GM19023 (cell line): Measurements from ENCODE around the gene HCRT.
"Not testable (repeated sequence)": the region's sequence is repeated elsewhere in the genome, so short reads cannot be mapped to it uniquely, and the experiment has no call there.

Experiments
- ATAC-seq: cut with Tn5 transposase; IDR thresholded peaks from one replicate; pipeline ENCODE4 v1.9.1; 2021; ENCODE audit warnings: mild to moderate bottlenecking, moderate library complexity; ENCODE audit not compliant: unreplicated experiment

HCRT gene, protein sequence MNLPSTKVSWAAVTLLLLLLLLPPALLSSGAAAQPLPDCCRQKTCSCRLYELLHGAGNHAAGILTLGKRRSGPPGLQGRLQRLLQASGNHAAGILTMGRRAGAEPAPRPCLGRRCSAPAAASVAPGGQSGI

DNA sequence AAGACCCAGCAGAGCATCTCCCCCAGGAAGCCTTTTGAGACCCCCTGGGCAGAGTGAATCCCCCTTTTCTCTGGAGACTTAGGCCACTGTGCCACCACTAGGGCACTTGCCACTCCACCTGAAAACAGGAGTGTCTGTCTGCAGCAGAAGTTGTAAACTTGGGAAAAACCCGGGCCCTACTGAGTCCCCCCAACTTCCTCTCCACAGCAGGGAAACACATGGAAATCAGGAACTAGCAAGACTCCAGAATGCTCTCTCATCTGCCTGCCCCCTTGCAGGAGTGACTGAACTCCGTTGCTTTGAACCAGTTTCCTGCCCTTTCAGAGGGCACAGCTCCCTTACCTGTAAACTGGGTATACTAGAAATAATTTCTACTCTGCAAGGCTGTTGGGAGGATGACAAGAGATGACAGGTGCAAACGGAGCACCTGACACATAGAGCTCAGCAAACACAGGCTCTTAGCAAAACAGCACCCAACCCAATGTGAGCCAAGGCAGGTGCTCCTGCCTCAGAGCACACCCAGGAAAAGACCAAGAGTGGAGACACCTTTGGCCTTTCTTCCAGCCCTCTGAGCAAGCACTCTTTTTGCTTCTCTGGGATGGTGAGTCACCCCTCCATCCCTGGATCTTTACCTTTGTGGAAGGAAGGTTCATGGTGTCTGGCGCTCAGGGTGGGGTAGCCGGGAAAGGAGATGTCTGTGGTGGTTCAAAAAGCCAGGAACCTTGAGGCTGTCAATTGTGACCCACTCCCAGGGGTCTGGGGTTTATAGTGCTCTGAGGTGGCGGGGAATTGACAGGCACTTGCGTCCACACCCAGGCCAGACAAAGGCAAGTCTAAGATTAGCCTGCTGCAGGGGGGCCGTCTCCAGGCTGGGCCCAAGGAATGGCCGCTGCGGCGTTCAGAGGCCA is at the start of gene HCRT:
HCRT (minus strand) TSS at position 740 of the 908 bp plus-strand sequence; CDS start at position 653, 87 bp downstream.
- no peak for ATAC-seq

DNA sequence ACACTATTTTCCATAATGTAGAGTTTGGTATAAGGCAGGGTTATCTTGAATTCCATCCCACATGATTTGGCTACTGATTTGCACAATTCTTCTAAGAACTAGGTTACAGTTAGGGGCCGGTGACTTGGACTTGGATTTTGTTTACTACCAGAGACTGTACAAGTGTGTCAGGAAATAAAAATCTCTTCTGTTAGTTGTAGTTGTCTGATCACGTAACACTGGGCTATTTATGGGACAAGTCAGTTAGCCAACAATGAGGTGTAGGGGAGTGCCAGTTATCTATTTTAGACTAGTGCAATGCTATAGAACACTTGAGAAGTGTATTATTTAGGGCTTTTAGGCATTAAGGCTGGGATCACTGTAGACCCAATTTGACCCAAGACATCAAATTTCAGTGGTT is 48.7 kb upstream of the HCRT start:
- ATAC-seq: no peak

DNA sequence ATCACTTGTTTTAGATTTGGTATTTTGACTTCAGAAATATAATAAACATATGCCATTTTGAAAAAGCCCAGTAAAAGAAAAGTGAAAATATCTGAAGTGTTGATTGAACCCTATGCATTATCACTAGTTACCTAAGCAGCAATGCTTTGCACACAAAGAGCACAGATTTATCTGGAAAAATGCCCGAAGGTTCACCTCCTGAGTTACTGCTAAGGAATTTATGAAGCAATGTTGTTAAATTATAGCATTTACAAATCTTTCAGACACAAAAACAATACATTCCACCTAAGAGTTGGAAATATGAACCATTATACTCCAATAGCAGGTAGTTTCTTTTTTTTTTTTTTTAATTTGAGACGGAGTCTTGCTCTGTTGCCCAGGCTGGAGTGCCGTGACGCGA is 47.9 kb upstream of the HCRT start:
- ATAC-seq: no peak

DNA sequence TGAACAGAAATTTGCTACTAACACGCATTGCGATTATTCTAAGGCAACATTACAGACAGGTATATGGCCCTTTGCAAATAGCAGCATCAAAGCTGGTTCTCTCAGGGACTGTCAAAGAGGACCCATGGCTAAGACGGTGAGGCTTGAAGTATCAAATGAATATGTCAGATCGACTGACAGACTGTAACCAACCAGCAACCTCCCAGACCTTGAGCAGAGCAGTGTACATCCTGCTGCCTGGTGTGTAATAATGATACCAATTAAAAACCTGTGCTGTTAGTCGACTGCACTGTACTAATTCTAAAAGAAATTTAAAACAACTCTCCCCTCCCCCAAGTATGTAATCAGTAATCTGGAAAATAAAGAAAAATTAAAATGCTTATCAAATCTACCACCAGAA is 45.0 kb upstream of the HCRT start:
- ATAC-seq: no peak

DNA sequence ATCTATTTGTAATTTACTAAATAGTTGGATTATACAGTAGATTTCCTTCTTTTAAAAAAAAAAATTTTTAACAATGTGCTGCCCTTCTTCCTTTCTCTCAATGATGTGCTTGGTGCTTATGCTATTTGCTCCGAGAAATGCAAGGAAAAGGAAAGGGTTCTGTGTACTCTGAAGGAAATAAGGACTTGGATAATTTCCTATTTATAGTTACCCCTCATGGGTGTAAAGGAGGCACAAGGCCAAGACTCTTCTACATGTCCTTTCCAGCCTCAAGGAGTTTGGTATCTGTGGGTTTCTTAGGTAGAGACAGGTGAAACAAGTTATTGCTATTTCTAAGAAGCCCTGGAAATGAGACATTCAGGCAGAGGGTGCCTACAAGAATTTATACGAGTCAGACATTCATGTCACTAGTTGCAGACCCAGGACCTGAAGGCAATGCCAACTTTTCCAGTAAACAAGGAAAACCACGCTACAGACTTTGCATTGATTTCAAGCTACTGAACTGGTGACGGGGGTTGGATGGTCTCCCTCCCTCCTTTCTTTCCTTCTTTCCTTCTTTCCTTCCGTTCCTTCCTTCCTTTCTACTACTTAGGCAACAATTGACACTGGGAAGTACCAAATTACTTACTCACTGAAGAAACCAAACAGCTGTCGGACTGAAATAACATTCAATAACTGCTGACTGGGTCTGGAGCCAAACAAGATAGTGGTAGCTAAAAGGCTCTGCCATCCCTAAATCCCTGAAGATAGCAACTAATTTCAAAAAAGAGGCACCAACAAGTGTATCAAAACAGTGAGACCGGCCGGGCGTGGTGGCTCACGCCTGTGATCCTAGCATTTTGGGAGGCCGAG is 42.8 kb upstream of the HCRT start:
- ATAC-seq: no peak

DNA sequence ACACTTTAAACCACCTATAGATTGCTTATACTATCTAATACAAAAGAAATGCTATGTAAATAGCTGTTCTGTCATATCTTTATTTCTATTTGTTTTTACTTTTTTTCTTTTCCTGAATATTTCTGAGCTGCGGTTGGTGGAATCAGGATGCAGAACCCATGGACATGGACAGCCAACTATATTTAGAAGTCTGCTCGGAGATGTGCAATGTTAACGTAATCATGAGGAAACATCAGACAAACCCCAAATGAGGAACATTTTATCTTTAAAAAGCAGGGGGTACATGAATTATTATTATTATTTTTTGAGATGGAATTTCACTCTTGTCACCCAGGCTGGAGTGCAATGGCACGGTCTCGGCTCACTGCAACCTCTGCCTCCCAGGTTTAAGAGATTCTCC is 40.4 kb upstream of the HCRT start:
- ATAC-seq: no peak

DNA sequence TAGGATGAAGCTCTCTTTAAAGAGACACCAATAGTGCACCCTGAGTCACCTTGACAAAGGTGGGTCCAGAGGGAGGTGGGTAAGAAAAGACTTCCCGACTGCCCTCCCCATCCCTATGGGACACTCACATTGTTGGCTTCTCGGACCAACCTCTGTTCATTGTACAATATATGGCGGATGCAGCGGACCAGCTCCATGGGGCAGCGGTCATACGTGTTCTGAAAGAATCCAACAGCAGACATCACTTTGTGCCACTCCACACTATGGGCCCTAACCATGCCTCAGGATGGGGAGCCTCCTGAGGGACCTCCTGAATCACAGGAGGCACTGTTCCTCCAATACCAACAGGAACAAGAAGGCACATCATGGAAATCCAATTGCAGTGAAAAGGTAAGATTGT is 39.4 kb upstream of the HCRT start:
- ATAC-seq: no peak

DNA sequence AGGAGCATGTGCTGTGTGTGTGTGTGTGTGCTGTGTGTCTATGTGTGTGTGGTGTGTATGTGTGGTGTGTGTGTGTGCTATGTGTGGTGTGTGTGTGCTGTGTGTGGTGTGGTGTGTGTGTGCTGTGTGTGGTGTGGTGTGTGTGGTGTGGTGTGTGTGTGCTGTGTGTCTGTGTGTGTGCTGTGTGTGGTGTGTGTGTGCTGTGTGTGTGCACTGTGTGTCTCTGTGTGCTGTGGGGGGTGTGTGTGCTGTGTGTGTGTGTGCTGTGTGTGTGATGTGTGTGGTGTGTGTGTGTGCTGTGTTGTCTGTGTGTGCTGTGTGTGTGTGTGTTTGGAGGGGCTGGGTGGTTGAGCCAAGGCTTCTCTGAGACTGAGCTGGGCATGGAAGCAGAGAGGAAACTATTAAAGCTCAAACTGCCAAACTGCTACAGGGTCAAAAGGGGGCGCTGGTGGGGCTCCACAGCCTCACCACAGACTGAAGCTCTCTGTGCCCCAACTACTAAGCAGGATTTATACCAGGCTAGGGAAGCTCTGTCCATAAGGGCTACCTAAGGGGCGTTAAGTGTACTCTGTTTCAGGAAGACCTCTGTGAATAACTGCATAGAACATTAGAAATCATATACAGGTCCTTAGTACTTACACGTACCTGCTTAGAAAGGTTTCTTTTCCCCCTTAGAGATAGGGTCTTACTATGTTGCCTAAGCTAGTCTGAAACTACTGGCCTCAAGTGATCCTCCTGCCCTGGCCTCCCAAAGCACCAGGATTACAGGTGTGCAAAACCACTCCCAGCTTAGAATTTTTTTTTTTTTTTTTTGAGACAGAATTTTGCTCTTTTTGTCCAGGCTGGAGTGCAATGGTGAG is 36.9 kb upstream of the HCRT start:
- no peak for ATAC-seq

DNA sequence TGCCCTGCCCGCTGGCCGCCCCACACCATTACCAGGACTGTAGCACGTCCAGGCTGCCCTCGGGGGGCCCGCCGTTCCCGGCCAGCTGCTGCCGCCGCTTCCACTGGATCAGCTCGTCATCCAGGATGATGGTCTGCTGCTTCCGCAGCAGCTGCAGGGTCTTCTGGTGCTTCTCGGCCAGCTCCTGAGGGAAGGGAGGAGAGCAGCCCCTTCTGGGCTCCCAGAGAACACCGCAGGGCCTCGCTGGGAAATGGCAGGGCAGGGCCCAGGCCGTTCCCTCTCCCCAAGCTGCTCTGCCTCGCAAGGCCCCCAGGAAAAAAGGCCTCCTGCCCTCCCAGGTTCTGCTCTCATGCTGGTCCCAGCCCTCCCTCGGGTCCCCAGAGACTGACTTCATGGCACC is 34.0 kb upstream of the HCRT start:
- not testable (repeated sequence) for ATAC-seq

DNA sequence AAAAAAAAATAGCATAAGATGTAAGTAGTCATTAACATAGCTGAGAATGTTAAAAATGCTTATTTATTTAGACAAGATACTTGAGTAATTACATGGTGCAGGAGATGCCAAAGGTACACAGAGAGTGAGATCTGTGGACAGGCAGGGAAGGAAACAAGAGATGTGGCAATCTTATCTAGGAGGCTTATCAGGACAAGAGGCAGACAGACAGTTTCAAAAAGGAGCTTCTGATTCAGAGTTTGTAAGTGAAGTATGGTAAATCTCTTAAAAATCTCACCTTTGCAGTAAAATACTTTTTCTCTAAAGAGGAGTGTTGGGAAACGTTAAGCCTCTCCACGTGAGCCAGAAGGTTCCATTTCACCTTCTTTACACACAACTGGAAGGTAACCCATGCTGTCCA is 28.9 kb upstream of the HCRT start:
- no peak for ATAC-seq

DNA sequence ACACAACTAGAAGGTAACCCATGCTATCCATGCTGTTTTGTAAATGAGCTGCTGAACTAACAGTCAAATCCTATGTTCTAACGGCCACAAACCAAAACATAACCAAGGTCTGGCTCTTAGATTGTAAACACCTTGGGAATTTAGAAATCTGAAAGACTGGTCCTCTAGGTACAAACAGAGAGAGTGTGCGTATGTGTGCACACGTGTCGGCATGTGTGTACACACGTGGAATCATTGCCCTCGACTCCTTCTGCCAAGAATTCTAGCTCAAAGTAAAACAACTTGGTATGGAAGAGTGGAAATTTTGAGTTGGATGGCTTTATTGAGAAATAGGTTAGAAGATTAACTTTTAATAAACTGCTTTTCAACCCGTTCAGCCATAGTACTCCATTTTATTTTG is 27.1 kb upstream of the HCRT start:
- no peak for ATAC-seq

DNA sequence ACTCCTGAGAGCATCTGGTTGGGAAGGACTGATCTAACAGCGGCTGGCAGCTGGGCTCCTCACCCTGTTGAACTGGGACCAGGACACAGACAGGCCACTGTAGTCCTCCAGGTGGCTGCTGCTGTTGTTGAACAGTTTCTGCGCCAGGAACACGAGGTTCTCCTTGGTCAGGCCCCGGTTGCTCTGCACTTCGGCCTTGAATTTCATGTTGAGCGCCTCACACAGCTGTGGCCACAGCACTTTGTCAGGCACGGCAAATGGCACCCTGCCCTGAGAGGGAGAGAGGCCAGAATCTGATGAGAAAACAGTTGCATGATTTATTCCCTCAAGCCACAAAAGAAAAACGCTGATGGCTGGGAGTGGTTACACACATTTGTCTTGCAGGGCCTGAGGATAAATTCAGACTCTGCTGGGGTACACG is 26.7 kb upstream of the HCRT start:
- not testable (repeated sequence) for ATAC-seq

DNA sequence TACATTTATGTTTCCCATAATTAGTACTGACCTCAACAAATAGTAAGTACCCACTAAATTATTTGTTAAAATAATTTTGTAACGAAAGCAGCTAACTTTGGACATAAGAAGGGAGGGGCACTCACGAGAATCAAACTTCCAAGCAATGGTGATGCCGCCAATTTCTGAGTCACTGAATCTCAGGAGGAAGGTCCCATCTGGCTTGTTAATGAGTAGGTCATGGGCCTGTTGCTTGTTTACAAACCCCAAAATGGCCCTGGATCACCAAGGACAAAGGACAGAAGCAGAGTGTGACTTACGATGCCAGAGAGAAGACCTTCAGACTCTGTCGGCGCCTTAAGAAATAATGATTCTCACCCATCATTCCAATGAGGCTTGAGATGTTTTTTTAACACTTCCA is 24.8 kb upstream of the HCRT start:
- no peak for ATAC-seq

DNA sequence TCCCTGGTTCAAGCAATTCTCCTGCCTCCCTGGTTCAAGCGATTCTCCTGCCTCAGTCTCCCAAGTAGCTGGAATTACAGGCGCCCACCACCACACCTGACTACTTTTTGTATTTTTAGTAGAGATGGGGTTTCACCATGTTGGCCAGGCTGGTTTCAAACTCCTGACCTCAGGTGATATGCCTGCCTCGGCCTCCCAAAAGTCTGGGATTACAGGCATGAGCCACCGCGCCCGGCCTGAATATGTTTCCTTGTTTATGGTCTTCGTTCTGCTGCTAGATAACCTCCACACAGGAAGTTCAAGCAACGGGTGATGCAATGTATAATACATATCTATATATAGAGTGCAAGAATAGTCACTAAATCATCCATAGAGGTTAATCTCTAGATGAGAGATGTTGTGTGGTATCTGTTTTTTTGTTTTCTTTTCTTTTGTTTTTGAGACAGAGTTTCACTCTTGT is 20.9 kb upstream of the HCRT start:
- ATAC-seq: not testable (repeated sequence)

DNA sequence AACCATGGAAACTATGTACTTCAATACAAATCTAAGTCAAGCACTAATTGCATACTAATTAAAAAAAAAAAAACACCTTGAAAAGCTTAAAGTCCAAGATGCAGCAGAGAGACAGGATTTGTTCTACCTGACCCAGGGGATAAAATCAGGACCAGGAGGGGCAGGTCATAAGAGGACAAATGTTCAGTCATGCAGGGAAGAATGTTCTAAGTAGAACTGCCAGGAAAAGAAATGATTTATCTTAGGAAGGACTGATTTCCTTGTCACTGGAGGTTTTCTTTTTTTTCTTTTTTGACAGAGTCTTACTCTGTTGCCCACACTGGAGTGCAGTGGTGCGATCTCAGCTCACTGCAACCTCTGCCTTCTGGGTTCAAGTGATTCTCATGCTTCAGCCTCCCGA is 18.1 kb upstream of the HCRT start:
- no peak for ATAC-seq

DNA sequence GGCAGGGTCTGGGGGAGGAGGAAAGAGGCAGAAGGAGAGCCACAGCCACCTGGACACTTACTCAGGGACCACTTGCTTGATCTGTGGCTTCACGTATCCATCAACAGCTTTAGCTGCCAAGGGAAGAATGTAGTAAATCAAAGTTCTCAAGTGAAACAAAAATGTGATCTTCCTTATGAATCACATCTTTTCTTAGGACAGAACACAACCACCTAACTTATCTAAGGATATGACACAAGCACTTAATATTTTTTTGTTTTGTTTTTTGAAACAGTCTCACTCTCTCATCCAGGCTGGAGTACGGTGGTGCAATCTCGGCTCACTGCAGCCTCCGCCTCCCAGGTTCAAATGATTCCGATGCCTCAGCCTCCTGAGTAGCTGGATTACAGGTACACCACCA is 17.4 kb upstream of the HCRT start:
- ATAC-seq: no peak

DNA sequence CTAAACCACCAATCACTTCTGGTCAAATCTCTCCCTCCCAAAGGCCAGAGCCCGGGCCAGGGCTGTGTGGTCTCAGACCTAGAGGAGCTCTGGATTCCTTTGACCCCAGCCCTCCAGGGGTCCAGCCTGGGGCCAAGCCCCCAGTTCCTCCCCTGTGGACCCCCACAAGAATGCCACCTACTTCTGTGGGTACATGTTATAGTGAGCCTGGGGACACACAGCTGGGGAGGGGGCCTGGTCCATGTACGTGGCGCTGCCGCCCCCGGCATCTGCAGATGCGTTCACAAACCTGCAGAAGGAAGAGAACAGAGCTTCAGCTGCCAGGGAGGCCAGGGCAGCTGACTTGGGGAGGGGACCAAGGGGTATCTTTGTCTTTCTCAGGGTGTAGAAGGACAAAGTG is 16.9 kb upstream of the HCRT start:
- no peak for ATAC-seq

DNA sequence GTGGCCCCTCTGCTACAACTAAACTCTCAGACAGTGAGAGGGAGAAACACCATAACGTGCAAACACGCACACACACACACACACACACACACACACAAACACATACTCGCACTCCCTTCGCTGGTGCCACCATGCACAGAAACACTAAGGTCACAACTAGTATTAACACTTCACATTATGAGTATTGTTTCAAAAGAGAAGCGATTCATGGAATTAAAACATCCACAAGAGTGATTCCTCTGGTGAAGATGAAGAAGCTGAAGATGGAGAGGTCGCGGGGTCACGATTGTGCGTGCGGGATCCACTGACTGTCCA is 16.2 kb upstream of the HCRT start:
- no peak for ATAC-seq

DNA sequence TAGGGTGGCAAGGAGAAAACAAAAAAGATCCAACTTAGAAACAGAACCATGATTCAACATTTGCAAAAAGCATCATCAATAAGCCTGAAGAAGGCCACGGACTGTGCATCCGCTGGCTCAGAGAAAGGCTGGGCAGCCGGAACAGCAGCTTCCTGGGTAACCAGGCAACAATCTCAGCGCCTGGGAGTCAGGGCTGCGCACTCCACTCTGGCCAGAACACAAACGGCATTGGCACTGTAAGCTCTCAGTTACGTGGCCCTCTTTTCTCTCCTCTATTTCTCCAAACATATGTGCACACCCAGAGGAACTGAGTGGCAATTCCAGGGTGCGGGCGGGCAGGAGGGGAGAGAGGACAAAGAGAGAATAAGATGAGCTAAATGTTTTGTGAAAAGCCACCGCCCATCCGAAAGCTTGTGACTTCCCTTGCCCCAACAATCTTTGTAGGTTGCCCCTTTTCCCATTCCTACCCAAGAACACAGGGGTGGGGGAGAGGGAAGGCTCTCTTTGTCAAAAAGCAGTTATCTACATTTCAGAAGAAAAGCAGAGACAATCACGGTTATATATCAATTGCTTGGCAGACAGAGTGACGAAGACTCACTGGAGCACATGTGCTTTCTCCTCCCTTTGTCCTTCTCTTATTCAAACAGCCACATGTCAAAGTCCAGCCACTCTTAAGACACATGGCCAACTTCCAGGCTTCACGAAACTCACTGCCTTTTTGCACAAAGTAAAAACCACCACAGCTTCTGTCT is 15.6 kb upstream of the HCRT start:
- ATAC-seq: no peak

DNA sequence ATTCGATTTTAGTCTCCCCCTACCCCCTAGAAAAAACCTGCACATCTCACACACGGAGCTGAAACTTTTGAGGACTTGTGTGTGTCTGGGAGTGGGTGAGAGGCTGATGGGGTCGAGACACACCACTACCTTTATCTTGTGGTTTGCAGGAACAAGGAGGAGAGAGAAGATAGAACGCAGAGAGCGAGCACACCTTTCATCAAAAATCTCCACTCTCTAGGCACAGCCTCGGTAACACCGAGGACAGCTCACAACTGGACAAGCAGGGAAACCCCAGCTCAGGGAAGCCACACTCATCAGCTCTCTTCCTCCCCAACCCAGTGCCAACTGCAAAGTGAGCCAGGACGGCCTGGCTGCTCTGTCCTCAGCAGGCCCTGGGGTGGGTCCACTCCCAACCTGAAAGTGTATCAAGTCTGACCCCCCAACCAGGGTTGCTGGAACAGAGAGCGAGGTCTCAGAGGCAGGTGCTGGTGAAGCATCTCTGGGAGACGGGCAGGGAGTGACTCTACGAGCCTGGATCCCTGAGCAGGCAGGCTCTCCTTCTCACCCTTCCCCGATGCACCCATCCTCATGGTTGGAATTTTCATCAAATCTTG is 14.3 kb upstream of the HCRT start:
- no peak for ATAC-seq
